Endometrium (tissue), 2 donors: ENCODE results near the gene CARNS1.
"Not testable (repeated sequence)": the region's sequence is repeated elsewhere in the genome, so short reads cannot be mapped to it uniquely, and the experiment has no call there.

Experiments used
- FAIRE-seq: peaks from 2 replicates; lab custom pipeline; 2012; peaks lifted over from hg19 to GRCh38; lab: Jason Lieb, UNC
- donor health status: control.
- donor health status: control.

CARNS1 gene

DNA sequence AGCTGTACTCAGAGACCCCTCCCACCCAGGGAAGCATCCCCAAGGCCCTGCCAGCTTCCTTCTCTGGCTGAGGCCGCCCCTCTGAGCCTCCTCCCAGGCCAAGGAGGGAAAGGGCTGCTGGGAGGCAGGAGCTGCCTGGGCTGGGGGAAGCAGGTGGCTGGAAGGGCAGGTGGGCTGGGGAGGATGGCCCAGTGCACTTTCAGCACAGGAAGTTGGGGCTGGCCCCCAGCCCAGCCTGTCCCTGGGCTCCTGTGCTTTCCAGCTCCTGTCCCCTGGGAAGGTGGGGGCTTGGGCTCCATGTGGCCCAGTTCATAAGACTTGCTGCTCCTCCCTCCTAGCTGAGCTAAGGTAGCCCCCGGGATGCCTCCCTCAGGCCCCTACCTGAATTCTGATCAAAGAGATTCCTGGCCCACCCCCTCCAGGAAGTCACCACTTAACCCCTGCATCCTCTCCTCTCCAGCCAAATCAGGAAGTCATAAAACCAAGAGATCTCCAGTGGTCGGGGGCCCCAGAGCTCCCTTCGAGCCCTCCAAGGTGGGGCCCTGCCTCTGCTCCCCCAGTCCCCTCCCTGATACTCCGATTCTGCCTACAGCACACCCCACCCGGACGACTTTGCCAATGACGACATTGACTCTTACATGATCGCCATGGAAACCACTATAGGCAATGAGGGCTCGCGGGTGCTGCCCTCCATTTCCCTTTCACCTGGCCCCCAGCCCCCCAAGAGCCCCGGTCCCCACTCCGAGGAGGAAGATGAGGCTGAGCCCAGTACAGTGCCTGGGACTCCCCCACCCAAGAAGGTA, 18.7 kb upstream of the CARNS1 start:
- FAIRE-seq = no peak

DNA sequence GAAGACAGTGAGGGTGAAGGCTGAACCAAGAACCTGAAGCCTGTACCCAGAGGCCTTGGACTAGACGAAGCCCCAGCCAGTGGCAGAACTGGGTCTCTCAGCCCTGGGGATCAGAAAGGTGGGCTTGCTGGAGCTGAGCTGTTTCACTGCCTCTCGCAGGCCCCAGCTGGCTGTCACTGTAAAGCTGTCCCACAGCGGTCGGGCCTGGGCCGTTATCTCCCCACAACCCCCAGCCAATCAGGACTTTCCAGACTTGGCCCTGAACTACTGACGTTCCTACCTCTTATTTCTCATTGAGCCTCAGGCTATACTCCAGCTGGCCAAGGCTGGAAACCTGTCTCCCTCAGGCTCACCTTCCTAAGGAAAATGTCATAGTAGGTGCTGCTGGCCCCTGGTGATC, 17.9 kb upstream of the CARNS1 start:
- no peak for FAIRE-seq

DNA sequence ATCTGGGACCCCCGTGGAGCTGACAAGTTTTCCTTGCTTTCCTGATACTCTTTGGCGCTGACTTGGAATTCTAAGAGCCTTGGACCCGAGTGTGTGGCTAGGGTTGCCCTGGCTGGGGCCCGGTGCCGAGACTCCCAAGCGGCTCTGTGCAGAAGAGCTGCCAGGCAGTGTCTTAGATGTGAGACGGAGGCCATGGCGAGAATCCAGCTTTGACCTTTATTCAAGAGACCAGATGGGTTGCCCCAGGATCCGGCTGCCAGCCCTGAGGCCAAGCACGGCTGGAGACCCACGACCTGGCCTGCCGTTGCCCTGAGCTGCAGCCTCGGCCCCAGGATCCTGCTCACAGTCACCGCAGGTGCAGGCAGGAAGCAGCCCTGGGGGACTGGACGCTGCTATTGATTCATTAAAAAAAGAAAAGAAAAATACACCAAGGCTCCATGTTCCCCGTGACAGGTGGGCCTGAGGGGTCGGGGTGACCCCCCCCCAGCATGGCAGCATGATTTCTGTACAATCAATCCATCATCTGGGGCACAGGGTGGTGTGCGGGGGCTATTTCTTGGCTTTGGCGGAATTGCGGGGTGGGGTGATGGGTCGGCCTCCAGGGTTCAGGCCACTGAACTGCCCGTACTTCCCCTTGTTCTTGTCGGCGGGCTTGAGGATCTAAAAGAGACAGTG, 17.4 kb upstream of the CARNS1 start:
- FAIRE-seq = no peak

DNA sequence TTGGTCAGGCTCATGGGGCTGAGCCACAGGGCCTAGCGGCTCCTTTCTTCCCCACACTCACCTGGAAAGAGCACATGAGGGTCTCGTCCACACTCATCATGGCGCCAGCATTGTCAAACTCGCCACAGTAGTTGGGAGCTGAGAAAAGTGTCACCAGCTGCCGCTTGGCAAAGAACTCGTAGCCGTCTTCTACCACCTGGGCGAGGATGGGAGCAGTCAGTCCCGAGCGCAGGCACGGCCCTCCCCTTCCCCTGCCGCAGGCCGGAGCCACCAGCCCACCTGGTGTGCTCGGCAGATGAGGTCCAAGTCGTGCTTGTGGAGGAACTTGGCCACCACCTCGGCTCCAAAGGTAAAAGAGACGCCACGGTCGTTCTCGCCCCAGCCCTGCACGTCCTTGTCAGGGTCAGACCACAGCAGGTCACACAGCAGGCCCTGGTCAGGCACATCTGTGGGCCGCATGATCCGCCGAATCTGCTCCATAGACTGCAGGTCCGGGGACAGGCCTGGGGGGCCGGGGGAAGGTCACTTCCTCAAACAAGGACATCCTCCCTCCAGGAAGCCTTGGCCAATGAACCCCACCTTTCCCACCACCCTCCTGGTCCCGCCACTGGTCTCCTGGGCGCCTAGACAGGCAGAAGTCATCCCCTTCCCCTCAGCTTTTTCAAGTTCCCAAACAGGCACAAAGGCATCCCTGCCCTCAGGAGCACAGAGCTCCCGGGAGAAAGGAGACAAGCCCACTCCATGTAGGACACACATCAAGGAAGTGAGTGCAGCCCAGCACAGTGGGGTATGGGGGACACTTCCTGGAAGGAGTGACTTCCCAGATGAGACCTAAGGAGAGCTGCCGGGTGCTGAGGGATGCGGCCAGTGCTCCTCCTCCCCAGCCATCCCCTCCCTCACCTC, 16.6 kb upstream of the CARNS1 start:
- no peak for FAIRE-seq

DNA sequence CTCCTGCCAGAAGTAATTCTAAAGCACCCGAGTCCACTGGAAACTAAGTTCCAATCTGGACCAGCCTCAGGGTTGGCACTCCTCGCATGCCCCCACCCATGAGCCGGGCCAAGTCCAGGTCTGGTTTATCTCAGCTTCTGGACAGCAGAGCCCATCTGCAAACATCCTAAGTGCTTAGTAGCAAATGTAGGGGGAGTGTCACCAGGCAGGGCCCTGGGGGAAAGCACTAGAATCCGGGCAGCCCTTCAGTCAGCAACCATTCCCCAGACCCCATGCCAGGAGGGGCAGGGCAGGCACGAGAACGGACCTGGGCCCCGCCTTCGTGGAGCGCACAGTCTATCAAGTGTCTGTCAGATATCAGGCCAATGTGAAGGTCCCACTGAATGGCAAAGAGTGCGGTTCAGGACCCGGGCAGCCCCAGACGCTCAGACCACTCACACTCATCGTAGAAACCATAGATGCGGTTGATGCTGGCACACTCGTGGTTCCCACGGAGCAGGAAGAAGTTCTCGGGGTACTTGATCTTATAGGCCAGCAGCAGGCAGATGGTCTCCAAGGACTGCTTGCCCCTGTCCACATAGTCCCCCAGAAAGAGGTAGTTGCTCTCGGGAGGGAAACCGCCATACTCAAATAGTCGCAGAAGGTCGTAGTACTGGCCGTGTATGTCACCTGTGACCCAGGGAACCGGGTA, 15.1 kb upstream of the CARNS1 start:
- no peak for FAIRE-seq

DNA sequence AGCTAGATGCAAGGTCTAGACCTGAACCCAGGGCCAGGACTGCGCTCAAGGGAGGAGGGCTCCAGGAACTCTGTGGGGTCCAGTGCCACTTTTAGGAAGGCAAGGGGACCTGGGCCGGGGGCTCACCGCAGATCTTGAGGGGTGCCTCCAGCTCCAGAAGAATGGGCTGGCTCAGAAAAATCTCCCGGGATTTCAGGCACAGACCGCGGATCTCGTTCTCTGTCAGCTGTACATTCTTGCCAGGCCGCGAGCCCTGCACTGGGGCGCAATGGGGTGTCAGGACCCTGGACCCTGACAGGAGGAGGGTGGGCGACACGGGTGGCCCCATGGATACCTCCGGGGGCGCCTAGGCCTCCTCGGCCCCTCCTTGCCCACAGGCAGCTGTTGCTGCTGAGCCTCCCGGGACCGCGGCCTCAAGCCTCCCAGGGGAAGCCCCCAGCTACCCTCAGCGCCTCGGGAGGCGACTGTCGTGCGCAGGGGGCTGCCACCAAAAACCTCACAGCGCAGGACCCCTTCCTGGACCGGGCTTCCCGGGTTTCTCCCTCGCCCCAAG, 14.5 kb upstream of the CARNS1 start:
- FAIRE-seq = no peak

DNA sequence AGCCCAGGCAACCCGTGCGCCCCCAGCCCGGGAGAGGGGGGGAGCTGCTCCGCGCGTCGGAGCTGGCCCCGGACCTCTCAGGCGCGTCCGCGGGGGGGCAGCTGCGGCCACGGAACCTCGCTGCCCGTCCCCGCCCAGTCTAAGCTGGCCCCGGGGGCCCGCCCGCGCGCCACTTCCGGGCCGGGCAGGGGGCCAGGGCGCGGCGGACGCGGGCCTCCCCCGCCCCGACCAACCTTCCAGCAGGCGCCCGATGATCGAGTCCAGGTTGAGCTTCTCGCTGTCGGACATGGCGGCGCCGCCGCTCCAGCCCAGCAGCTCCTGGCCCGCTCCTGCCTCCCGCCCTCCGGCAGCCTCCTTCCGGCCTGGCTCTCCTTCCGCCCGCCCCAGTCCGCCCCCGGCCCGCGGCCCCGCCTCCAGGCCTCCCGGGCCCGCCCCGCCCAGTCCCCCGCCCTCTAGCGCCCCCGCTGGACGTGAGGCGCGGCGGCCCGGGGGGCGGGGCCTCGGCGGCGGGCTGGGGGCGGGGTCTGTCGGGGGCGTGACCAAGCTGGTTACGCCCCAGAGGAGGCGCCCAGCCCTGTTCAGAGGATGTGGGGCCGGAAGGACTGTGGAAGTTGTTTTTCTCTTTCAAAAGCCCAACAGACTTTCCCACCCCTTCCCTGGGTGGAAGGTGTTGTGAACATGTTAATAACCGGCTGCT, 13.8 kb upstream of the CARNS1 start, which contains the start of gene PPP1CA:
Gene PPP1CA, minus strand, starts transcription at position 364 of the 697 bp plus-strand sequence. Its CDS starts 76 bp downstream, at position 288.
- FAIRE-seq = no peak

DNA sequence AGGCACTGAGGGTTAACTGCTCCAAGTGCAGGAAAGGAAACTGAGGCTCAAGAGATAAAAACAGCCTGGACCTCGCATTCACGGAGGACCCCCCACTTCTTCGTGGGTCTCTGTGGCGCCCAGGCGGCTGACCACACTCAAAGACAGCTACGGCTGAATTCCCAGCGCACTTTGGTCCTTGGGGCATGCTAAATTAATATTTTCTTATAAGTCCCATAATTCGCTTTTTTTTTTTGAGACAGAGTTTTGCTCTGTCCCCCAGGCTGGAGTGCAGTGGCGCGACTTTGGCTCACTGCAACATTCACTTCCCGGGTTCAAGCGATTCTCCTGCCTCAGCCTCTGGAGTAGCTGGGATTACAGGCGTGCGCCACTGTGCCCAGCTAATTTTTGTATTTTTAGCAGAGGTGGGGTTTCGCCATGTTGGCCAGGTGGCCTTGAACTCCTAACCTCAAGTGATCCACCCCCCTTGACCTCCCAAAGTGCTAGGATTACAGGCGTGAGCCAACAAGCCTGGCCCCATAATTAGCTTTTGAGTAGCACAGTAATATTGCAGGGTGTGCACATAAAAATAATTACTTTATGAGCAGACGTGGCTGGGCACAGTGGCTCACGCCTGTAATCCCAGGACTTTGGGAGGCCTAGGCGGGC, 13.2 kb upstream of the CARNS1 start:
- not testable (repeated sequence) for FAIRE-seq

DNA sequence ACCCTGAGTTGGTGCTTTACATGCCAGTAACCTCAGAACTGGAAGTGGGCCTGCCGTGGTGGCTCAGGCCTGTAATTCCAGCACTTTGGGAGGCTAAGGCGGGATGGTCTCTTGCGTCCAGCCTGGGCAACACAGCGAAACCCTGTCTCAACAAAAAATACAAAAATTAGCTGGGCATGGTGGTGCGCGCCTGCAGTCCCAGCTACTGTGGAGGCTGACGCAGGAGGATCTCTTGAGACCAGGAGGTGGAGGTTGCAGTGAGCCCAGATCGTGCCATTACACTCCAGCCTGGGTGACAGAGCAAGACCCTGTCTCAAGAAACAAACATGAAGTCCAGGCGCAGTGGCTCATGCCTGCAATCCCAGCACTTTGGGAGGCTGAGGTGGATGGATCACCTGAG, 12.4 kb upstream of the CARNS1 start:
- FAIRE-seq = not testable (repeated sequence)

DNA sequence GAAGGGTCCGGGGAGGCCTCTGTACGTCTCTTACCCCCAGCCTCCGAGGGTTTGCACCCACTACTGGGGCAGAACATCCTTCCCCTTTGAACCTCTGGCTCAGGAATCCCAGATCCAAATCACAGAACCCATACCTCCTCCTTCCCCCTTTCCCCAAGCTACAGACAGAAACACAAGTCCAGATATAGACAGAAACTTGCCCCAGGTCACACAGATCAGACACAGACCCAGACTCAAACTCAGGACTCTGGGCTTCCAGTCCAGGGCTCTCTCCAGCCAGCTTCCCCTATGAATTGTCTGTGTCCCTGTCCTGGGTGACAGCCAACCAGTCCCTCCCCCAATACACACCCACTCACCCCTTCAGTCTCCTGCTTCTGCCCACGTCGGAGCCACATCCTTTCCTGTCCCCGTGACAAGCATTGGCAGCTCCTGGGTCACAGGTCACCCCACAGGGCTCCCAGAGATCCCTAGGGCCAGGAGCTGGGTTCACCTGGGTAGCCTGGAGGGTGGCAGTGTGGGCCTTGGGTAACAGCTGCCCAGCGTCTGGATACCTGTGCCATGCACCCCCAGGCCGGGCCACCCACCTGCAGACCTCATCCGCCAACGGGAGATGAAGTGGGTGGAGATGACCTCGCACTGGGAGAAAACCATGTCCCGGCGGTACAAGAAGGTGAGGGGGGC, 10.8 kb upstream of the CARNS1 start:
- FAIRE-seq = no peak

DNA sequence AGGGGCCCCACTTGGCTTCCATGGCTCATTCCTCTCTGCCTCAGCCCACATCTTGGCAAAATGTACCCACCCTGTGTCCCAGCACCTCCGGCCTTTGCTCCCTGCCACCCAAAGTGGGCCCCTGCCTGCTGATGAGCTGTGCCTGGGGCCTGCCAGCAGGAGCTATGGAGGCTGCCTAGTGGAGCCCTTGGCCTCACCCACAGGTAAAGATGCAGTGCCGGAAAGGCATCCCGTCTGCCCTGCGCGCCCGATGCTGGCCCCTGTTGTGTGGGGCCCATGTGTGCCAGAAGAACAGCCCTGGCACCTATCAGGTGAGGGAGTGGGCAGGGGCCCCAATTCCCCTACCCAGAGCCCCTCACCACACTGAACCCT, 10.3 kb upstream of the CARNS1 start:
- no peak for FAIRE-seq

DNA sequence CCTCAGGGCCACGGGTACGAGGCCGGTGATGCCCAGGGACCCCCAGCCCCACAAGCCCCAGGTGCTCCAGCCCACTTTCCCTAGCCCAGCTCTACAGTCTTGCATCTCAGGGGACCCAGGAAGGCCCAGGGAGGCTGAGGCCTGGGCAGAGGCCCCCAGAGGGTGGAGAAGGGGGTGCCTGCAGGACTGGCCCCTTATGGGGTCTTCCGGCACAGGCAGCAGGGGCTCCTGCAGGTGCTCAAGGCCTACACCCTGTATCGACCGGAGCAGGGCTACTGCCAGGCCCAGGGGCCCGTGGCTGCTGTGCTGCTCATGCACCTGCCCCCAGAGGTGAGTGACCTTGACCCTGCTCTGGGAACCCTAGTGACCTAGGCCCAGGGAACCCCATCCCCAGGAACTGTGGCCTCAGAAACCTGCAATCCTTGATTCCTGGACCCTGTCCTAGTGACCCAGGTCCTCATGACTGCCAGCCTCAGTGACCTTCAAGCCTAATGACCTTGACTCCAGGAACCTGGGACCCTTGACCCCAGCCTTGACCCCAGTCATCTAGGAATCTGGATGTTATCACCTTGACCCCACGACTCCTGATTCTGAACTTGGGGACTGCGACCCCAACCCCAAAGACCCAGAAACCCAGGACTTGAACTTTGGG, 9.7 kb upstream of the CARNS1 start:
- FAIRE-seq = no peak

DNA sequence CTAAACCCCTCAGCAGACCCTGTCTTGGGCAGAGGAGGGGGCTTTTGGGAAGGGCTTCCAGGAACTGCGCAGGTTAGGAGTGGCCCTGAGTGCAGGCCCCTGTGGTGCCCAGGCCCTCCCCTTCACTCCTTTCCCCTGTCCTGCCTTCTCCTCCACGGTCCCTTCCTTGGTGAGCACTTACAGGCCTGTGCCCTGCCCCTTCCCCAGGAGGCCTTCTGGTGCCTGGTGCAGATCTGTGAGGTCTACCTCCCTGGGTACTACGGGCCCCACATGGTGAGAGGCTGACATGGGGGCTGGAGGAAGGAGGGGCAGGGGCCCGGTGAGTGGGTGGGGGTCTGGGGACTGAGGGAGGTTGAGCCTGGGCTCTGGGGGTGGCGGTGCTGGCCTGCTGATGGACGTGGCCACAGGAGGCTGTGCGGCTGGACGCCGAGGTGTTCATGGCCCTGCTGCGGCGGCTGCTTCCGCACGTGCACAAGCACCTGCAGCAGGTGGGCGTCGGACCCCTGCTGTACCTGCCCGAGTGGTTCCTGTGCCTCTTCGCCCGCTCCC, 9.0 kb upstream of the CARNS1 start:
- FAIRE-seq = no peak

DNA sequence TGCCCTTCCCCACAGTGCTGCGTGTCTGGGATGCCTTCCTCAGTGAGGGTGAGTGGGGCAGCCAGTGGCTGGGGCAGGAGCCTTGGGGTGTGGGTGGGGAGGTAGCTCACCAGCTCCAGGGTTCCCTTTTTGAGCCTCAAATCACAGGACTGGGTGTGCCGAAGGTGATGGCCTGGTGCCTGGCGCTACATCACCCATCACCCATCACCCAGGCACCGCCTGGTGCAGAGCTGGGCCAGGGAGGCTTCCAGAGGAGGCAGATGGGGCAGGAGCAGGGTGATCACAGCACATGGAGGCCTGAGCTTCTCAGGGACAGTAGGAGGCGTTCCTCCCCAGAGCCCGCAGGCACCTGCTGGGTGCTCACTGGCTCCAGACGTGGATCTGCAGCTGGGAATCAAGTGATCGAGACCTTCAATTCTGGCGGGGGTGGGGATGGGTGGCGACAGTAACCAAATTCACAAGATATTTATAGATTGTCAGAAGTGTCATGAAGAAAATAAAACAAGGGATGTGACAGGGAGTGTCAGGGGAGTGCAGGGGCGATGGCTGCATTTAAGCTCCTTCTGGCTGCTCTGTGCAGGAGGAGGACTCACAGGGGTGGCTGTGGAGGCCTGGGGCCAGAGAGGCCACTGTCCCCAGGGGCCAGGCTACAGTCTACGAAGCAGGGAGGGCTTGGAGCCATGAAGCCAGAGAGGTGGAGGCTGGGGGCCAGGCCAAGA, 8.3 kb upstream of the CARNS1 start:
- FAIRE-seq = no peak

DNA sequence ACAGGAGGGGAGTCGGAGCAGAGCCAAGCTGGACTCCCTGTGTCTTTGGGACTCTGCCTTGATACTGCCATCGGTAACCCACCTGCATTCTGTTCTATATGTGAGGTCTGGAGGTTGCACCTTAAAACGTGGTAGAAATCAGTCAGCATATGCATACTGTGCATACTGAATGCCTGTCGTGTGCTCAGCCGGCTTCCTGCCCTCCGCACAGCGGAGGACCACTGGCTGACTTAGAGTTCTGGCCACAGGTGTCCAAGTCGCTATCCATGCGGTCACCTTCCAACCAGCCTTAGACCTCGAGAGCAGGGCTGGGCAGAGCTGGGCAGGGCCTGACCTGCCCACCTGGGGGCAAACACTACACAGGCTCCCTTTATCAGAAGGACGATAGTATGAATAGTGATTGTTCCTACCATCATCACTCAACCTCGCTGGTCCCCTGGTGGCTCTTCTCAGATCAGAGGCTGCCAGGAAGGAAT, 7.8 kb upstream of the CARNS1 start:
- FAIRE-seq = no peak

DNA sequence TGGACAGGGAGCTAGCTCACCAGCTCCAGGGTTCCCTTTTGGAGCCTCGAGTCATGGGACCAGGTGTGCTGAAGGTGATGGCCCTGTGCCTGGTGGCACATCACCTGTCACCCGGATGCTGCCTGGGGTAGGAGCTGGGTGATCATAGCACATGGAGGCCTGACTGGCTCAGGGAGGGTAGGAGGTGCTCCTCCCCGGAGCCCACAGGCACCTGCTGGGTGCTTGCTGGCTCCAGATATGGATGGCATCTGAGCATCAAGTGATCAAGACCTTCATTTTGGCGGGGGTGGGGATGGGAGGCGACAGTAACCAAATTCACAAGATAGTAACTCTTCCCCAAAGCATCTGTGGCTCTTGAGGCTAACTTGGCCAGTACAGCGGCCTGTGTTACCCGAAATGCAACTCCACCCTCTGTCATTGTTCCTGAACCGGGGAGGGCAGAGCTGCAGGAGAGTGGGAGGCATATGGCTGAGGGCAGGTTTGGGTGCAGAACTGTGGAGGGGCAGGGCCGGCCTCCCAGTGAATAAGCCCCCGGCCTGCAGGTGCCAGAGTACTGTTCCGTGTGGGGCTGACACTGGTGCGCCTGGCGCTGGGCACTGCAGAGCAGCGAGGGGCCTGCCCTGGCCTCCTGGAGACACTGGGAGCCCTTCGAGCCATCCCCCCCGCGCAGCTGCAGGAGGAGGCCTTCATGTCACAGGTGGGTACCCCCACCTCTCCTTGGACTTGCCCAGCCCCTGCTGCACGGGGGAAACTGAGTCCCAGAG, 6.9 kb upstream of the CARNS1 start:
- FAIRE-seq = no peak

DNA sequence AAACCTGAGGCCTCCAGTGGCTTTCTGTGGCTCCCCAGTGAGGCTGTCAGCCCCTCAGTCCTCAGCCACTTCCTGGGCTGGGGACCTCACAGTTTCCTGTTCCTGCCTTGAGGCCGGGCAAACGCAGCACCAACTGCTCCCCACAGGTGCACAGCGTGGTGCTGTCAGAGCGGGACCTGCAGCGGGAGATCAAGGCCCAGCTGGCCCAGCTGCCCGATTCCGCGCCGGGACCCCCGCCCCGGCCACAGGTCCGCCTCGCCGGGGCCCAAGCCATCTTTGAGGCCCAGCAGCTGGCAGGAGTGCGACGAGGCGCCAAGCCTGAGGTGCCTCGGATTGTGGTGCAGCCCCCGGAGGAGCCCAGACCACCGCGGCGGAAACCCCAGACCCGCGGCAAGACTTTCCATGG, 6.2 kb upstream of the CARNS1 start:
- FAIRE-seq = no peak
